SK-N-MC (cell line): ENCODE data around the gene BUD23.

Experiments used
- DNase-seq: peaks from one replicate; pipeline ENCODE4 v3.0.0-alpha.2; 2011; ENCODE audit warnings: low read depth, low spot score
- H3K27ac ChIP-seq: fragments of 200-600 bp; sonication (generic); 2 replicates; pipeline ENCODE4 v1.5.1; 2016; ENCODE audit warnings: mixed run types
- H3K36me3 ChIP-seq: fragments of 200-600 bp; sonication (generic); 2 replicates; pipeline ENCODE4 v1.6.1; 2017; ENCODE audit warnings: antibody characterized with exemption, low read length, mixed read lengths; ENCODE audit not compliant: insufficient read depth
- H3K4me3 ChIP-seq: fragments of 200-600 bp; sonication (generic); 2 replicates; pipeline ENCODE4 v1.5.1; 2016
- H3K9ac ChIP-seq: fragments of 200-600 bp; sonication (generic); 2 replicates; pipeline ENCODE4 v1.8.0; 2017; ENCODE audit warnings: mixed run types, mixed read lengths; ENCODE audit not compliant: insufficient read length
- H3K9me3 ChIP-seq: fragments of 200-600 bp; sonication (generic); 2 replicates; pipeline ENCODE4 v1.6.1; 2017; ENCODE audit warnings: low read depth, mild to moderate bottlenecking, antibody characterized with exemption, low read length, moderate library complexity, mixed read lengths
- EZH2 ChIP-seq: fragments of 200-600 bp; sonication (generic); IDR thresholded peaks from one replicate; pipeline ENCODE4 v1.6.1; 2017; ENCODE audit warnings: antibody characterized with exemption
- FOXP2 ChIP-seq: optimal IDR thresholded peaks from 2 replicates; pipeline ENCODE3; 2011; ENCODE audit warnings: mild to moderate bottlenecking, moderate library complexity; ENCODE audit not compliant: insufficient read depth; ENCODE audit errors: extremely low read length, control extremely low read depth
- POLR2AphosphoS5 ChIP-seq: IDR thresholded peaks from 2 replicates; pipeline ENCODE4 v1.6.1; 2012; ENCODE audit warnings: mild to moderate bottlenecking, low read depth, low read length, borderline replicate concordance

The BUD23 gene

GRCh38 chr7:73667344-73668102, 15.9 kb upstream of the BUD23 start, which contains the start of gene VPS37D:
VPS37D (plus strand) TSS chr7:73667831; CDS start chr7:73667959, 128 bp downstream.
- Histone ChIP-seq H3K4me3 (peak within 1 kb of the TSS; percentile 86), H3K9ac (peak within 1 kb of the TSS; percentile 82), H3K27ac (no peak within 1 kb of the TSS)

GRCh38 chr7:73668103-73668885, 15.1 kb upstream of the BUD23 start:
- H3K27ac ChIP-seq: no peak overlapping the region
- peak overlapping the region; percentile 86 for H3K4me3 ChIP-seq
- H3K9me3 ChIP-seq: no peaks in the 10 kb centered on the region
- DNase-seq: no peak
- no peak for TF ChIP-seq EZH2
- no peak for TF ChIP-seq FOXP2
- TF ChIP-seq POLR2AphosphoS5: no peak
- peak overlapping the region; percentile 82 for H3K9ac ChIP-seq
- H3K36me3 ChIP-seq: no peaks in the 10 kb centered on the region; the same call in 1 of the 2 replicates

More at GRCh38 chr7:73667344-73668102, 15.9 kb upstream of the BUD23 start, which contains the start of gene VPS37D:
- Histone ChIP-seq H3K9me3 (no peaks in the 10 kb centered on the region), H3K36me3 (no peaks in the 10 kb centered on the region; the same call in 1 of the 2 replicates)
- TF ChIP-seq FOXP2: no peak
- TF ChIP-seq EZH2: no peak
- no peak for TF ChIP-seq POLR2AphosphoS5
- peak; percentile 20 for DNase-seq

- Histone ChIP-seq H3K9ac (peak overlapping the region; percentile 82), H3K36me3 (no peaks in the 10 kb centered on the region; the same call in 1 of the 2 replicates), H3K4me3 (peak overlapping the region; percentile 86), H3K9me3 (no peaks in the 10 kb centered on the region), H3K27ac (no peak overlapping the region)
- TF ChIP-seq POLR2AphosphoS5 (no peak), EZH2 (no peak), FOXP2 (no peak)
- no peak for DNase-seq
Measured at GRCh38 chr7:73668886-73669230, 14.5 kb upstream of the BUD23 start.

- TF ChIP-seq POLR2AphosphoS5 (no peak), FOXP2 (no peak), EZH2 (no peak)
- DNase-seq: no peak
- H3K9me3 ChIP-seq: no peaks in the 10 kb centered on the region
- no peak overlapping the region for H3K9ac ChIP-seq
- H3K4me3 ChIP-seq: peak overlapping the region; percentile 86
- H3K27ac ChIP-seq: no peak overlapping the region
- H3K36me3 ChIP-seq: no peaks in the 10 kb centered on the region; the same call in 1 of the 2 replicates
Measured at GRCh38 chr7:73669288-73669701, 14.1 kb upstream of the BUD23 start.

GRCh38 chr7:73669858-73670385, 13.5 kb upstream of the BUD23 start:
- Histone ChIP-seq H3K9me3 (no peaks in the 10 kb centered on the region), H3K4me3 (no peak overlapping the region), H3K27ac (no peak overlapping the region), H3K9ac (no peak overlapping the region), H3K36me3 (no peaks in the 10 kb centered on the region; the same call in 1 of the 2 replicates)
- no peak for DNase-seq
- no peak for TF ChIP-seq FOXP2
- no peak for TF ChIP-seq POLR2AphosphoS5
- no peak for TF ChIP-seq EZH2

GRCh38 chr7:73671322-73671661, 12.1 kb upstream of the BUD23 start:
- Histone ChIP-seq H3K36me3 (no peaks in the 10 kb centered on the region; the same call in 1 of the 2 replicates), H3K4me3 (no peak overlapping the region), H3K9me3 (no peaks in the 10 kb centered on the region), H3K9ac (no peak overlapping the region), H3K27ac (no peak overlapping the region)
- no peak for DNase-seq
- TF ChIP-seq FOXP2 (no peak), POLR2AphosphoS5 (no peak), EZH2 (no peak)

- TF ChIP-seq FOXP2 (no peak), EZH2 (no peak), POLR2AphosphoS5 (no peak)
- Histone ChIP-seq H3K36me3 (no peaks in the 10 kb centered on the region; the same call in 1 of the 2 replicates), H3K27ac (no peak overlapping the region), H3K4me3 (no peak overlapping the region), H3K9me3 (no peaks in the 10 kb centered on the region), H3K9ac (no peak overlapping the region)
- DNase-seq: no peak
Measured at GRCh38 chr7:73671857-73672445, 11.4 kb upstream of the BUD23 start.
